Upper lobe of left lung (tissue), 6 donors: ENCODE data around the gene JAZF1. TPM values are rescaled to one million over a fixed set of nuclear protein-coding genes. Genes with fewer than 3 reads are reported as not detected.

Experiments used
- ATAC-seq, 2 donors: fragments of 200-7000 bp; cut with Tn5 transposase; one replicate each; pipeline ENCODE4 v1.9.1; 2022; ENCODE audit warnings: mild to moderate bottlenecking in 2 of 2, moderate library complexity in 2 of 2; ENCODE audit not compliant: low FRiP score in 2 of 2
- DNase-seq, 2 donors: peaks; one replicate each; pipeline ENCODE4 v3.0.0-alpha.2; 2019 to 2020
- H3K27ac ChIP-seq, 4 donors: fragments of 200-600 bp; sonication (generic); one replicate each; pipeline ENCODE4 v1.5.1; 2016 to 2019
- H3K27me3 ChIP-seq, 4 donors: fragments of 200-600 bp; sonication (generic); one replicate each; pipeline ENCODE4 v1.5.1; 2017 to 2019
- H3K36me3 ChIP-seq, 4 donors: fragments of 200-600 bp; sonication (generic); one replicate each; pipeline ENCODE4 v1.5.1; 2016 to 2019
- H3K4me1 ChIP-seq, 4 donors: fragments of 200-600 bp; sonication (generic); one replicate each; pipeline ENCODE4 v1.5.1; 2018 to 2019
- H3K4me3 ChIP-seq, 4 donors: fragments of 200-600 bp; sonication (generic); one replicate each; pipeline ENCODE4 v1.5.1; 2017 to 2019; ENCODE audit warnings: mild to moderate bottlenecking in 2 of 4, moderate library complexity in 1 of 4
- H3K9me3 ChIP-seq, 4 donors: fragments of 200-600 bp; sonication (generic); one replicate each; pipeline ENCODE4 v1.5.1; 2018 to 2019
- CTCF ChIP-seq, 6 experiments: fragments of 450-650 bp in 4 of 6; fragments of 200-600 bp in 2 of 6; sonication (generic) in 2 of 6; IDR thresholded peaks; one replicate each; pipeline ENCODE4 v1.5.1; 2016 to 2019; ENCODE audit warnings: antibody characterized with exemption in 6 of 6
- EP300 ChIP-seq, 4 donors: sonication (generic); formaldehyde crosslinking; IDR thresholded peaks; one replicate each; pipeline ENCODE4 v1.5.1; 2017; ENCODE audit warnings: antibody characterized with exemption in 4 of 4, control low read depth in 2 of 4
- POLR2A ChIP-seq, 4 donors: fragments of 450-650 bp; IDR thresholded peaks; one replicate each; pipeline ENCODE4 v1.5.1; 2016 to 2017; ENCODE audit warnings: antibody characterized with exemption in 4 of 4, mild to moderate bottlenecking in 2 of 4
- POLR2AphosphoS5 ChIP-seq, 2 donors: sonication (generic); formaldehyde crosslinking; IDR thresholded peaks; one replicate each; pipeline ENCODE4 v1.5.1; 2017; ENCODE audit warnings: antibody characterized with exemption in 2 of 2
- WGBS, 2 donors: methylation state at CpG; one replicate each; pipeline ENCODE4 v1.1.5; 2017 to 2018; 5-methylcytosine and 5-hydroxymethylcytosine counted together
- total RNA-seq, 6 donors: library from RNA; depleted of rRNA in 4 of 6; stranded (reverse); fragments of >200 nt in 4 of 6; gene quantifications; one replicate each; pipeline versions ENCODE4 v1.1.0 to v1.2.1, GENCODE V29; 2016 to 2021
- donor health status: DM: no; HTN: no; CAD: no; lungs with moderate emphysema.
- donor health status: DM: no; HTN: yes; CAD: no; lungs with severe emphysema.

JAZF1 gene
- total RNA-seq, 6 donors from 2014 or later: 4.2 to 19.4 (median 12.4) TPM

GRCh38 chr7:28203508-28204240, 23.1 kb upstream of the JAZF1 start:
- H3K27me3 ChIP-seq: no peaks in the 10 kb centered on the region
- no peaks in the 10 kb centered on the region for H3K9me3 ChIP-seq
- no peaks in the 10 kb centered on the region for H3K36me3 ChIP-seq
- TF ChIP-seq POLR2A (IDR thresholded peaks at IDR 0.05): no peak
- TF ChIP-seq CTCF (IDR thresholded peaks at IDR 0.05): no peak
- no peak for TF ChIP-seq POLR2AphosphoS5 (IDR thresholded peaks at IDR 0.05)
- no peak for TF ChIP-seq EP300 (IDR thresholded peaks at IDR 0.05)
- H3K27ac ChIP-seq: no peak overlapping the region
- ATAC-seq (no peak), DNase-seq (no peak)
- no peak overlapping the region for H3K4me3 ChIP-seq
- WGBS, 2 donors: 81 to 83% methylated on average over 5 of the region's 5 CpGs
- H3K4me1 ChIP-seq: no peaks in the 10 kb centered on the region

GRCh38 chr7:28202222-28202621, 21.6 kb upstream of the JAZF1 start:
- WGBS, 2 donors: 94 to 97% methylated on average over 9 of the region's 9 CpGs
- no peak overlapping the region for H3K4me3 ChIP-seq
- H3K36me3 ChIP-seq: no peaks in the 10 kb centered on the region
- DNase-seq (no peak), ATAC-seq (no peak)
- no peaks in the 10 kb centered on the region for H3K27me3 ChIP-seq
- H3K9me3 ChIP-seq: no peaks in the 10 kb centered on the region
- TF ChIP-seq CTCF (IDR thresholded peaks at IDR 0.05) (no peak), POLR2A (IDR thresholded peaks at IDR 0.05) (no peak), POLR2AphosphoS5 (IDR thresholded peaks at IDR 0.05) (no peak), EP300 (IDR thresholded peaks at IDR 0.05) (no peak)
- H3K27ac ChIP-seq: no peak overlapping the region
- H3K4me1 ChIP-seq: no peaks in the 10 kb centered on the region

GRCh38 chr7:28201131-28201530, 20.5 kb upstream of the JAZF1 start:
- ATAC-seq (no peak), DNase-seq (no peak)
- Histone ChIP-seq H3K36me3 (no peaks in the 10 kb centered on the region), H3K27me3 (no peaks in the 10 kb centered on the region), H3K9me3 (no peaks in the 10 kb centered on the region), H3K4me3 (no peak overlapping the region), H3K4me1 (no peaks in the 10 kb centered on the region), H3K27ac (no peak overlapping the region)
- 50 to 53% methylated on average over 1 of the region's 1 CpG for WGBS, 2 donors
- TF ChIP-seq POLR2A (IDR thresholded peaks at IDR 0.05) (no peak), EP300 (IDR thresholded peaks at IDR 0.05) (no peak), CTCF (IDR thresholded peaks at IDR 0.05) (no peak)

- Histone ChIP-seq H3K9me3 (no peaks in the 10 kb centered on the region), H3K27me3 (no peaks in the 10 kb centered on the region), H3K27ac (no peak overlapping the region), H3K4me3 (no peak overlapping the region), H3K36me3 (no peaks in the 10 kb centered on the region), H3K4me1 (no peaks in the 10 kb centered on the region)
- TF ChIP-seq POLR2AphosphoS5 (IDR thresholded peaks at IDR 0.05): no peak
- TF ChIP-seq CTCF (IDR thresholded peaks at IDR 0.05): no peak
- ATAC-seq (no peak), DNase-seq (no peak)
- WGBS, 2 donors: 70 to 71% methylated on average over 2 of the region's 2 CpGs
Measured at GRCh38 chr7:28200598-28200997, 20.0 kb upstream of the JAZF1 start.

- no peak for ATAC-seq
Measured at GRCh38 chr7:28199021-28199510, 18.5 kb upstream of the JAZF1 start.

More at GRCh38 chr7:28199021-28199510, 18.5 kb upstream of the JAZF1 start:
- no peaks in the 10 kb centered on the region for H3K4me1 ChIP-seq
- no peaks in the 10 kb centered on the region for H3K36me3 ChIP-seq
- no peaks in the 10 kb centered on the region for H3K27me3 ChIP-seq
- TF ChIP-seq POLR2AphosphoS5 (IDR thresholded peaks at IDR 0.05) (no peak), POLR2A (IDR thresholded peaks at IDR 0.05) (no peak), EP300 (IDR thresholded peaks at IDR 0.05) (no peak), CTCF (IDR thresholded peaks at IDR 0.05) (no peak)
- no peak overlapping the region for H3K4me3 ChIP-seq
- no peak overlapping the region for H3K27ac ChIP-seq
- WGBS, 2 donors: 77 to 81% methylated on average over 3 of the region's 3 CpGs
- no peaks in the 10 kb centered on the region for H3K9me3 ChIP-seq
- DNase-seq: no peak
